Fibroblast of the conjunctiva (primary cell): ENCODE results near the gene MICU2.

Experiments used
- DNase-seq: peaks from one replicate; pipeline ENCODE4 v3.0.0-alpha.2; 2010; ENCODE audit warnings: low read depth

The MICU2 gene

DNA sequence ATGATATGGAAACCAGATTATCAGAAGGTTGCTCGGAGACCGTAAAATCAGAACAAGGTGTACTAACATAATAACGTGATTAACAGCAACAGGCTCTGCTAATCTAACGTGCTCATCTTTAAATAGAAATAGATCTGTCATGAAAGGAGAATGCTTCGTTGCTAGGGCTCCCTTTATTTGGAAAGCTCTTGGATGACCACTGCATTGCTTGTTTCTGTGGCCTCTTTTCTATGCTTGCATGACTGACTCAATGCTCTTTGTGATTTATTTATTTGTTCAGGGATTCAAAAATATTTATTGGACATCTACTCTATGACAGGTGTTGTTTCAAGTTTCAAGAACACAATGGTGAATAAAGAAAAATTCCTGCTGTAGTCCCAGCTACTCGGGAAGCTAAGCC lies 122.6 kb downstream of the MICU2 start:
- no peak for DNase-seq

GRCh38 chr13:21478881-21479808 lies 124.8 kb downstream of the MICU2 start:
- DNase-seq = peak; percentile 76

DNA sequence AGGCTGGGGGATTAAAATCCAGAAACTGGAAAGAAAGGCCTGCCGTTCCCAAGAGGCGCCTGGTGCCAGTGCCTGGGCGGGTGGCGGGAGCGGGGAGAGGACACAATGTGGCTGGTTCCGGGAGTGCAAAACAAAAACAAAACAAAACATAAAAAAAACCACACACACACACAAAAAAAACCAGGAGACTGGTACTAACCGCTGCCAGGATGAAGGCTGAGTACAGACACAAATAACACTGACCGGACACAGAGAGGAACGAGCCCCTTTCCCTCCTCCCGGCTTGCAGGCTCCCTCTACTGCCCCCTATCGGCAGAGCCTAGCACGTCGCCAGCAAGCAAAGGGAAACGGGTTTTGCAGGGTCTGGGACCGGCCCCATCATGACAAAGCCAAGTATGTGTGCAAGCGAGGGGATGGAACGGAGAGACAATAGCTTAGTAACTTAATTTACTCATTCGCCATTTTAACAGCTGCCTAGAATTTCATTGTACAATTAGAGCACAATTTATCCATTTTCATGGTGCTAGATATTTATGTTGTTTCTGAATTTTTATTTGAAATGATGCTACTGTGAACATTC lies 127.0 kb downstream of the MICU2 start:
- peak; percentile 76 for DNase-seq

- DNase-seq = no peak
Measured at GRCh38 chr13:21475115-21475514, 128.9 kb downstream of the MICU2 start.

DNA sequence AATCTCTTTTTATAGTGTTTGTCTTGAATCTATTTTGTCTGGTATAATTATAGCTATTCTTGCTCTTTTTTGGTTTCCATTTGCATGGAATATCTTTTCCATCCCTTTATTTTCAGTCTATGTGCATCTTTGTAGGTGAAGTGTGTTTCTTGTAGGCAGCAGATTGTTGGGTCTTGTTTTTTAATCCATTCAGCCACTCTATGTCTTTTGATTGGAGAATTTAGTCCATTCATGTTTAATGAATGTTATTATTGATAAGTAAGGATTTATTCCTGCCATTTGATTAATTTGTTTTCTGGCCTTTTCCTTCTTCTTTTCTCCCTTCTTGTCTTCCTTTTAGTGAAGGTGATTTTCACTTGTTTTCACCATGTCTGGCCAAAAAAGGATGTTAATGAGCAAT lies 133.2 kb downstream of the MICU2 start:
- DNase-seq = no peak

- DNase-seq = no peak
Measured at GRCh38 chr13:21466527-21466926, 137.4 kb downstream of the MICU2 start.

DNA sequence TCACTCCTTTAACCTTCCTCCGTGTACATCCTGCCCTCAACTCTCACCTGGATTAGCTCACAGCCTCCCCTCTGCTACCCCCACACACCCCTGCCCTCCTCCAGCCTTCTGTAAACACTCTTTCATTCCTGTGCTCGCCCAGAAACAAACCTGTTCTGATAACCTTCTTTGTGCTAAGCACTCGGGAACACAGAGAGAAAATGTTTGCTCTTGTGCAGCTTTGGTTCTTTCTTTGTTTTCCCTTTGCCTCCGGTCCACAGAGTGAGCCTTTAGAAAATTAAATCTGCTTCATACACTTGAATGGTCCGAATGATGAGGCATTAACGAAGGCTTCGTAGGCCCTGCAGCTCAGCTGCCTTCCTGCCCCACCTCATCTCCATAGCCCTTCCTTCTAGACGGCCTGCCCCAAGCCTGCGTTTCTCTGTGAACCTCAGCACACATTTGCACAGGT lies 138.2 kb downstream of the MICU2 start:
- no peak for DNase-seq

- DNase-seq = no peak
Measured at GRCh38 chr13:21463424-21463823, 140.5 kb downstream of the MICU2 start.

GRCh38 chr13:21461131-21461530 lies 142.8 kb downstream of the MICU2 start:
- no peak for DNase-seq

DNA sequence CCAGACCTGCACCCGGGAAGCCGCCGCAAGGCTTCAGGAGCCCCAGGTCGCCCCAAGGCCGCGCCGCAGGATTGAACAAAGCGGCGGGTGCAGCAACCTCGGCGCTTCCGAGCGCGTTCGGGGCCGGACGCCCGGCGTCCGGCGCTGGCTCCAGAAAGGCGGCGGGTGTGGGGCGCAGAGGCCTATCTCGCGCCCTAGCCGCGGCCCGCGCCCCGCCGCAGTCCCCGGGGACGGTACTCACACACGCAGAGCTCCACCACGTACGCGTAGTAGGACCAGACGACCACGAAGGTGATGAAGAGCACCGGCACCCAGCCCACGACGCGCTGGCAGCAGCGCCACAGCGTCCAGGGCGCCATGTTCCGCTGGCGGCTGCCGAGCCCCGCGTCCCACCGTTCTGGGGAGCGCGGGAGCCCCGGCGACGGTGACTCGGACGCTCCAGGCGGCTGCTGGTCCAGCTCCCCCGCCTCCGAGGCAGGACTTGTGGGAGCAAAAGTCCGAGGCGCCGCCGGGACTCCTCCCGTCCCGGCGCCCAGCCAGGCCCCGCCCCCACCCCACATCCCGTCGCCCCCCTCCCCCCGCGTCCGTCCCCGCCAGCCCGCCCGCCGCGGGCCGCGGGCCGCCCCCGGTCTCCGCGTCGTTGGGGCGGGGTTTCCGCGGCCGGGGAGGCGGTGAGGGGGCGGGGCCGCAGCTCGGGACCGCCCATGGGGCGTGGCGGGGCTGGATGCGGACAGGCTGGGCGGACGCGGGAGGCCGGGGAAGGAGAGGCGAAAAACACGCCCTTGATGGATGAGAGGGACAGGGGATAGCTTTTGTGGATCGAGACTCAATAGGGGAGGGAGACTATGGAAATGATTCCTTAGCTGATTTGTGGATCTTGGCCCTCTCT lies 144.9 kb downstream of the MICU2 start, which contains the start of gene ZDHHC20:
Gene ZDHHC20 (minus strand): TSS at position 491 of the 889 bp plus-strand sequence. CDS start 132 bp downstream, at position 359.
- DNase-seq = peak; percentile 74

DNA sequence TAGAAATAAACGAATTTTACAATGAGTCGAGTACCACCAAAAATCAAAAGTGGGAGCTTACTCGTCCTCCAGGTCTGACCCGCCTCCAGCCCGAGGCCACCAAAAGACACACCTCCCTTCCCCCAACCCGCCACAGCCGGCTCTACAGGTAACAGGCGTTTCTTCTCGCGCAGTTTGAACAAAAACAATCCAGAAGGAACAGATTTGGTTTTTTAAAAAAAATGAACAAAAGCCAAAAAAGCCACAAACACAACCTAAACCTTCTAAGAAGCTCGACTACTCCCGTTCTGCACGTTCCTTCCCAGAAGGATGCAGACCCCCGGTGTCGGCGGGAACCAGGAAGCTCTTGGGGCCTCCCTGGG lies 145.5 kb downstream of the MICU2 start:
- no peak for DNase-seq

DNA sequence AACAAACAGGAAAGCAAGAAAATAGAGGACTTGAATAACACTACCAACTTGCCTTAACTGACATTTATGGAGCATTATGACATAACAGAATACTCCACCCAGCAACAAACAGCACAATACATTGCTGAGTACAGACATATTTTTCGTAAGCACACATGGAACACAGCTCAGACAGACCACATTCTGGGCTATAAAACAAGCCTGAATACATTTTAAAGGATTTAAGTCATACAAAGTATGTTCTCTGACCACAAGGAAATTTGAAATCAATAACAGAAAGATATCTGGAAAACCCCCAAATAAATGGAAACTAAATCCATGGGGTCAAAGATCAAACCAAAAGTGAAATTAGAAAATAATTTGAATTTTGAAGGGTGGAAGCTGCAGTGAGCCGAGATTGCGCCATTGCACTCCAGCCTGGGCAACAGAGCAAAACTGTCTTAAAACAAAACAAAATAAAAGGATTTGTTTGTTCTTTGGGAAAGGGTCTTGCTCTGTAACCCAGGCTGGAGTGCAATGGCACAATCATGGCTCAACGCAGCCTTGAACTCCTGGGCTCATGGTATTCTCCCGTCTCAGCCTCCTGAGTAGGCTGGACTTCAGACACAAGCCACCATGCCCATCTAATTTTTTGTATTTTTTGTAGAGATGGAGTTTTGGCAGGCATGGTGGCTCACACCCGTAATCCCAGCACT lies 150.4 kb downstream of the MICU2 start:
- peak; percentile 44 for DNase-seq

- DNase-seq = no peak
Measured at GRCh38 chr13:21450936-21451335, 153.0 kb downstream of the MICU2 start.

GRCh38 chr13:21446656-21447055 lies 157.3 kb downstream of the MICU2 start:
- DNase-seq = no peak

GRCh38 chr13:21445759-21446158 lies 158.2 kb downstream of the MICU2 start:
- DNase-seq = no peak

- DNase-seq = no peak
Measured at GRCh38 chr13:21443171-21443570, 160.8 kb downstream of the MICU2 start.
